ENCODE measurements around the gene POLR1A.

Gene POLR1A

GRCh38 chr2:85999061-85999831, 106.4 kb downstream of the POLR1A start:
- WGBS = 82% methylated on average over 6 of the region's 8 CpGs
- H2AFZ ChIP-seq (ENCODE audit: low read depth, low read length) = peak overlapping the region; percentile 46
- H2BK120ac ChIP-seq (ENCODE audit: low read depth, low read length) = no peak overlapping the region
- peak; percentile 55 for DNase-seq
- H3K9me3 ChIP-seq (ENCODE audit: control insufficient read depth, low read length) = peaks cover under 1% of the 10 kb centered on the region
- peak overlapping the region; percentile 19 to 37 for H3K4ac ChIP-seq (ENCODE audit: low read depth in 1 of 2, low read length in 2 of 2)
- peak overlapping the region; percentile 78 to 95 for H3K18ac ChIP-seq (ENCODE audit: low read depth in 1 of 2, low read length in 2 of 2)
- peak overlapping the region; percentile 93 for H4K91ac ChIP-seq (ENCODE audit: low read length)
- no peaks in the 10 kb centered on the region for H3K36me3 ChIP-seq (ENCODE audit: control insufficient read depth in 1 of 2, insufficient read depth in 2 of 2, low read depth in 1 of 2, low read length in 2 of 2)
- H3K14ac ChIP-seq (ENCODE audit: low read length in 2 of 2) = peak overlapping the region in 1 of 2 experiments; percentile 8
- H3K79me1 ChIP-seq (replicated peaks; ENCODE audit: low read length, poor library complexity, severe bottlenecking) = no peaks in the 10 kb centered on the region
- peak overlapping the region in 1 of 2 experiments; percentile 7 for H3K4me3 ChIP-seq (ENCODE audit: insufficient read depth in 1 of 2, low read depth in 1 of 2, low read length in 2 of 2)
- peak overlapping the region; percentile 94 for H3K27ac ChIP-seq (ENCODE audit: low read length, poor library complexity, severe bottlenecking)
- peak overlapping the region; percentile 71 for H2AK5ac ChIP-seq (ENCODE audit: low read length, severe bottlenecking)
- H3K4me2 ChIP-seq (ENCODE audit: low read length, poor library complexity, severe bottlenecking) = no peak overlapping the region
- peak overlapping the region; percentile 90 for H2BK5ac ChIP-seq (ENCODE audit: low read depth, low read length, poor library complexity, severe bottlenecking)
- H2BK15ac ChIP-seq (ENCODE audit: low read depth, poor library complexity, severe bottlenecking) = no peak overlapping the region
- peak overlapping the region; percentile 84 for H3K9ac ChIP-seq (ENCODE audit: low read length)
- no peaks in the 10 kb centered on the region for H3K27me3 ChIP-seq (ENCODE audit: control insufficient read depth in 1 of 2, insufficient read depth in 1 of 2, low read length in 2 of 2)
- H3K23ac ChIP-seq (ENCODE audit: low read length in 2 of 2) = no peak overlapping the region
- peak overlapping the region; percentile 59 for H4K8ac ChIP-seq (ENCODE audit: low read length)
- H3K4me1 ChIP-seq (ENCODE audit: control insufficient read depth, insufficient read depth, low read depth, low read length) = peaks cover 33% of the 10 kb centered on the region
- H2BK12ac ChIP-seq (ENCODE audit: low read length in 2 of 2) = peak overlapping the region; percentile 47 to 87

DNA sequence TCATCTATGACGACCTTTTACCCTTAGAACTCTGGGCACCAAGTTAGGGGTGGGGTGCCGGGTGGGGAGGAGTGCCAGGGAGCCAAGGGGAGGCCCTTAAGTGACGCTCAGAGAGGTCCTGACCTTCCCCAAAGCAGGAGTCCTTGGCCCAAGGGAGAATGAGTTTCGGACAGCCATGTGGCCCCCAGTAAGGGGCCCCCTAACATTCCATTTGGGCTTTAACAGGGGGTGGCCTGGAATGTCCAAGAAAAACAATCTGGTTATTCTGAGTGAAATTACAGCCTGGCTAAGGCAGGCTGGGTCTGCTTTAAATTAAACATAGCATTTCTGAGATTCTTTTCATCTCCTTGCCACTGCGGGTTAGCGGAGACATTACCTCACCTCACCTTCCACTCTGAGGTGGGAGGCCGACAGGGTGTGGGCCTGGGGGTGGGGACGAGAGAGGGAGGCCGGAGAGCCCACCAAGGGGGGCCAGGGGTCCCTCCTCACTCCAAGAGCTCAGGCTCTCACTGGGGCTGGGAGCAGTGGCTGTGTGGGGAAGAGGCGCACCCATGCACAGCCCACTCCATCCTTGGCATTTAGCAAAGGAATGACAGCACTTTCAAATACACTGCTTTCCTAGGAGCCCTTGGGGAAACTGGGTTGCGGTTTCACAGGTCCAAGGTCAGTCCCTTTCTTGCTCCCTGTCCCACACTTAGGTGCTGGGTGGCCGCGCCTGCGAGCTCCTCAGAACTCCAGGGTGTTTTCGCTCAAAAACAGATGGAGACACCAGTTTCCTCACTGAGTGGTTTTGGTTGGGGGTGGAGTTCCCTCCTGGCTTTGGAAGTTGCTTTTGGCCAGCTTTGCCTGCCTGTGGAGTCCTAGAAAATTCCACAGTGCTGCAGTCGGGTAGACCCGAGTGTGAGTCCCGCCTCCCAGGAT, 107.4 kb downstream of the POLR1A start:
- H3K4ac ChIP-seq (ENCODE audit: low read depth in 1 of 2, low read length in 2 of 2) = peak overlapping the region in 1 of 2 experiments; percentile 82
- H2BK120ac ChIP-seq (ENCODE audit: low read depth, low read length) = peak overlapping the region; percentile 92
- peak overlapping the region; percentile 36 for H2AFZ ChIP-seq (ENCODE audit: low read depth, low read length)
- peak overlapping the region; percentile 20 to 91 for H2BK12ac ChIP-seq (ENCODE audit: low read length in 2 of 2)
- peak overlapping the region; percentile 94 for H3K27ac ChIP-seq (ENCODE audit: low read length, poor library complexity, severe bottlenecking)
- DNase-seq = peak; percentile 57
- peak overlapping the region; percentile 67 for H4K91ac ChIP-seq (ENCODE audit: low read length)
- H2BK15ac ChIP-seq (ENCODE audit: low read depth, poor library complexity, severe bottlenecking) = peak overlapping the region; percentile 2
- H3K9ac ChIP-seq (ENCODE audit: low read length) = peak overlapping the region; percentile 84
- no peaks in the 10 kb centered on the region for H3K79me1 ChIP-seq (replicated peaks; ENCODE audit: low read length, poor library complexity, severe bottlenecking)
- H3K4me2 ChIP-seq (ENCODE audit: low read length, poor library complexity, severe bottlenecking) = peak overlapping the region; percentile 27
- peak overlapping the region in 1 of 2 experiments; percentile 79 for H3K14ac ChIP-seq (ENCODE audit: low read length in 2 of 2)
- 61% methylated on average over 14 of the region's 18 CpGs for WGBS
- peak overlapping the region; percentile 90 for H2BK5ac ChIP-seq (ENCODE audit: low read depth, low read length, poor library complexity, severe bottlenecking)
- H3K36me3 ChIP-seq (ENCODE audit: control insufficient read depth in 1 of 2, insufficient read depth in 2 of 2, low read depth in 1 of 2, low read length in 2 of 2) = no peaks in the 10 kb centered on the region
- no peak overlapping the region for H3K23ac ChIP-seq (ENCODE audit: low read length in 2 of 2)
- H3K18ac ChIP-seq (ENCODE audit: low read depth in 1 of 2, low read length in 2 of 2) = peak overlapping the region; percentile 23 to 83
- H2AK5ac ChIP-seq (ENCODE audit: low read length, severe bottlenecking) = peak overlapping the region; percentile 99
- H3K27me3 ChIP-seq (ENCODE audit: control insufficient read depth in 1 of 2, insufficient read depth in 1 of 2, low read length in 2 of 2) = no peaks in the 10 kb centered on the region
- peaks cover 33% of the 10 kb centered on the region for H3K4me1 ChIP-seq (ENCODE audit: control insufficient read depth, insufficient read depth, low read depth, low read length)
- peak overlapping the region in 1 of 2 experiments; percentile 7 for H3K4me3 ChIP-seq (ENCODE audit: insufficient read depth in 1 of 2, low read depth in 1 of 2, low read length in 2 of 2)
- H3K9me3 ChIP-seq (ENCODE audit: control insufficient read depth, low read length) = no peaks in the 10 kb centered on the region
- peak overlapping the region; percentile 47 for H4K8ac ChIP-seq (ENCODE audit: low read length)

GRCh38 chr2:85997017-85997970, 108.4 kb downstream of the POLR1A start:
- 91% methylated on average over 6 of the region's 7 CpGs for WGBS
- H3K36me3 ChIP-seq (ENCODE audit: control insufficient read depth in 1 of 2, insufficient read depth in 2 of 2, low read depth in 1 of 2, low read length in 2 of 2) = no peaks in the 10 kb centered on the region
- H2BK120ac ChIP-seq (ENCODE audit: low read depth, low read length) = peak overlapping the region; percentile 90

More at GRCh38 chr2:85997017-85997970, 108.4 kb downstream of the POLR1A start:
- peak overlapping the region; percentile 86 for H2BK5ac ChIP-seq (ENCODE audit: low read depth, low read length, poor library complexity, severe bottlenecking)
- peak overlapping the region; percentile 81 to 92 for H3K4ac ChIP-seq (ENCODE audit: low read depth in 1 of 2, low read length in 2 of 2)
- H3K9me3 ChIP-seq (ENCODE audit: control insufficient read depth, low read length) = no peaks in the 10 kb centered on the region
- H3K4me3 ChIP-seq (ENCODE audit: insufficient read depth in 1 of 2, low read depth in 1 of 2, low read length in 2 of 2) = no peak overlapping the region
- H3K18ac ChIP-seq (ENCODE audit: low read depth in 1 of 2, low read length in 2 of 2) = peak overlapping the region; percentile 40 to 80
- H3K4me2 ChIP-seq (ENCODE audit: low read length, poor library complexity, severe bottlenecking) = no peak overlapping the region
- no peak for DNase-seq
- H3K9ac ChIP-seq (ENCODE audit: low read length) = peak overlapping the region; percentile 27
- H3K27ac ChIP-seq (ENCODE audit: low read length, poor library complexity, severe bottlenecking) = peak overlapping the region; percentile 94
- peak overlapping the region; percentile 85 for H4K91ac ChIP-seq (ENCODE audit: low read length)
- no peaks in the 10 kb centered on the region for H3K27me3 ChIP-seq (ENCODE audit: control insufficient read depth in 1 of 2, insufficient read depth in 1 of 2, low read length in 2 of 2)
- H2AFZ ChIP-seq (ENCODE audit: low read depth, low read length) = no peak overlapping the region
- peak overlapping the region; percentile 34 to 94 for H2BK12ac ChIP-seq (ENCODE audit: low read length in 2 of 2)
- peak overlapping the region; percentile 99 for H2AK5ac ChIP-seq (ENCODE audit: low read length, severe bottlenecking)
- H3K14ac ChIP-seq (ENCODE audit: low read length in 2 of 2) = peak overlapping the region in 1 of 2 experiments; percentile 88
- H3K4me1 ChIP-seq (ENCODE audit: control insufficient read depth, insufficient read depth, low read depth, low read length) = peaks cover 33% of the 10 kb centered on the region
- peak overlapping the region; percentile 86 for H4K8ac ChIP-seq (ENCODE audit: low read length)
- no peak overlapping the region for H3K23ac ChIP-seq (ENCODE audit: low read length in 2 of 2)
- no peaks in the 10 kb centered on the region for H3K79me1 ChIP-seq (replicated peaks; ENCODE audit: low read length, poor library complexity, severe bottlenecking)
- peak overlapping the region; percentile 92 for H2BK15ac ChIP-seq (ENCODE audit: low read depth, poor library complexity, severe bottlenecking)
